HepG2 (cell line): Measurements from ENCODE around the gene RBX1. TPM values are rescaled to one million over a fixed set of nuclear protein-coding genes. Genes with fewer than 3 reads are reported as not detected.

Experiments used
- KLF9 ChIP-seq: IDR thresholded peaks from 2 replicates; pipeline ENCODE4 v1.6.1; 2016; ENCODE audit warnings: low read depth
- RBFOX2 ChIP-seq: fragments of 200-400 bp; formaldehyde crosslinking; IDR thresholded peaks from 2 replicates; pipeline ENCODE4 v1.6.1; 2017; ENCODE audit warnings: low read depth, mild to moderate bottlenecking, low read length
- TBX3 ChIP-seq: fragments of 450-650 bp; IDR thresholded peaks from 2 replicates; pipeline ENCODE4 v1.6.1; 2017; ENCODE audit warnings: antibody characterized with exemption, mild to moderate bottlenecking, inconsistent platforms, borderline replicate concordance
- USF2 ChIP-seq, 2 experiments: sonication (generic) in 1 of 2; formaldehyde crosslinking in 1 of 2; IDR thresholded peaks; 2 replicates each; pipeline versions ENCODE4 v1.5.1 to v1.6.1; 2011 to 2020; ENCODE audit warnings: borderline replicate concordance in 1 of 2, low read depth in 1 of 2, low read length in 1 of 2, mild to moderate bottlenecking in 1 of 2, missing genetic modification reagents in 1 of 2, moderate library complexity in 1 of 2
- ZIK1 ChIP-seq: sonication (generic); formaldehyde crosslinking; IDR thresholded peaks from 2 replicates; pipeline ENCODE4 v1.5.0; 2020; ENCODE audit warnings: mild to moderate bottlenecking, low read depth, missing genetic modification reagents, borderline replicate concordance
- ZNF10 ChIP-seq: sonication (generic); formaldehyde crosslinking; IDR thresholded peaks from 2 replicates; pipeline ENCODE4 v1.4.0; 2020; ENCODE audit warnings: mild to moderate bottlenecking, low read depth, missing genetic modification reagents, borderline replicate concordance
- ZNF350 ChIP-seq: sonication (generic); formaldehyde crosslinking; IDR thresholded peaks from 2 replicates; pipeline ENCODE4 v1.4.0; 2020; ENCODE audit warnings: mild to moderate bottlenecking, low read depth, missing genetic modification reagents, borderline replicate concordance
- ZNF562 ChIP-seq: sonication (generic); formaldehyde crosslinking; IDR thresholded peaks from 2 replicates; pipeline ENCODE4 v1.8.0; 2022; ENCODE audit warnings: missing genetic modification reagents, borderline replicate concordance
- ZNF713 ChIP-seq: sonication (generic); formaldehyde crosslinking; IDR thresholded peaks from 2 replicates; pipeline ENCODE4 v1.4.0; 2020; ENCODE audit warnings: mild to moderate bottlenecking, missing genetic modification reagents
- ZNF784 ChIP-seq: sonication (generic); formaldehyde crosslinking; IDR thresholded peaks from 2 replicates; pipeline ENCODE4 v1.5.1; 2020; ENCODE audit warnings: missing genetic modification reagents, mild to moderate bottlenecking, borderline replicate concordance
- ZNF879 ChIP-seq: sonication (generic); formaldehyde crosslinking; IDR thresholded peaks from 2 replicates; pipeline ENCODE4 v1.8.1; 2023; ENCODE audit warnings: missing genetic modification reagents
- polyA plus RNA-seq, 8 experiments: library from polyadenylated mRNA; depleted of rRNA in 3 of 8; stranded (reverse) in 7 of 8; unstranded in 1 of 8; fragments of >200 nt; fragmentation: Illumina TruSeq in 4 of 8; extraction: Trizol in 4 of 8; gene quantifications; 2 replicates each; pipeline versions ENCODE4 v1.2.1 to v1.2.3, GENCODE V29; 2011 to 2016; ENCODE audit warnings: low read depth in 4 of 8, missing spikeins in 1 of 8, mixed read lengths in 1 of 8; ENCODE audit not compliant: insufficient read depth in 1 of 8
- total RNA-seq, 5 experiments: library from RNA; depleted of rRNA; stranded (reverse); fragments of >200 nt; fragmentation: Illumina TruSeq; extraction: Trizol; gene quantifications; 2 replicates each; pipeline ENCODE4 v1.2.3, GENCODE V29; 2016; ENCODE audit warnings: low read depth in 1 of 5
- TF ChIP-seq, protein P1 (sequence below): sonication (generic); formaldehyde crosslinking; IDR thresholded peaks from 2 replicates; pipeline ENCODE4 v1.8.1; 2023; ENCODE audit warnings: missing genetic modification reagents, inconsistent platforms, borderline replicate concordance
- TF ChIP-seq, protein P2 (sequence below): IDR thresholded peaks from 2 replicates; pipeline ENCODE4 v1.6.1; 2016; ENCODE audit warnings: control low read depth
- TF ChIP-seq, protein P3 (sequence below): sonication (generic); formaldehyde crosslinking; IDR thresholded peaks from 2 replicates; pipeline ENCODE4 v1.9.0; 2021; ENCODE audit warnings: missing genetic modification reagents, mild to moderate bottlenecking, borderline replicate concordance
- TF ChIP-seq, protein P4 (sequence below): sonication (generic); formaldehyde crosslinking; IDR thresholded peaks from 2 replicates; pipeline ENCODE4 v1.5.0; 2020; ENCODE audit warnings: mild to moderate bottlenecking, low read depth, missing genetic modification reagents, borderline replicate concordance
- TF ChIP-seq, protein P5 (sequence below): sonication (generic); formaldehyde crosslinking; IDR thresholded peaks from 2 replicates; pipeline ENCODE4 v1.5.1; 2020; ENCODE audit warnings: missing genetic modification reagents, mild to moderate bottlenecking, borderline replicate concordance

The RBX1 gene
- total and polyA plus RNA-seq, 2 of the 13 experiments (the other 11 are each of a cell fraction or from before 2014, with no cell fraction given), result 84.9 to 90.2 TPM

DNA sequence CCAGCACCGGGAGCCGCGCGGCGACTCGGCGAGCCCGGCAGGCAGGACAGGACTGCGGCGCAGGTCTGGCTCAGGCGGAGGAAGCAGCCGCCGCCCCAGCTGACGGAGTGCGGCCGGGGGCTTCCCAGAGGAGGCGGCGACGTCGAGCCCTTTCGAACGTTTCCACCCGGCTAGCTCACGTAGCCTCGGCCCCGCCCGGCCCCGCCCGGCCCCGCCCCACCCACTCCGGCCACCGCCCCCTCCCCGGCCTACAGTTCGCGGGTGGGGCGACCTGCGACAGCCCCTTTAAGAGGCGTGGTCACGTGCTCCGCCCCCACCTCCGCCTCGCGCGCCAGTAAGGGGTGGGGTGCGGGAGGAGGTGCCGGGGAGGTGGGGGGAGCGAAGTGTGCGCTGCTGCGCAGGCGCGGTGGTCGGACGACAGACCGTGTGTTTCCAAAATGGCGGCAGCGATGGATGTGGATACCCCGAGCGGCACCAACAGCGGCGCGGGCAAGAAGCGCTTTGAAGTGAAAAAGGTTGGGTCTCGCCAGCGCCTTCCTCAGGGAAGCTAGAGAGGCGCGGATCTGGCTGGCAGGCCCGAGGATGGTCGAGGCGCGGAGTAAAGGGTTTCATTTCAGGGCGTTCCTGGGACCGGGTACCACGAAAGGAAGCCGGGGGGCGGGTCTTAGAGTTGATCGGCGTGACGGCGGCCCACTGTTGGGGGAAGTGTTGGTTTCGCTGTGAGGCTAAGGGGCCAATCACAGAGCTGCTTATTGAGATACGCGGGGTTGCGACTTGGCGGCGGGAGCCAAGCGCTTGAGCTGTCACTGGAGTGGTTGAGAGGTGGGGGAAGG lies at the start of gene RBX1 (continued):
- TF ChIP-seq, protein P1, sequence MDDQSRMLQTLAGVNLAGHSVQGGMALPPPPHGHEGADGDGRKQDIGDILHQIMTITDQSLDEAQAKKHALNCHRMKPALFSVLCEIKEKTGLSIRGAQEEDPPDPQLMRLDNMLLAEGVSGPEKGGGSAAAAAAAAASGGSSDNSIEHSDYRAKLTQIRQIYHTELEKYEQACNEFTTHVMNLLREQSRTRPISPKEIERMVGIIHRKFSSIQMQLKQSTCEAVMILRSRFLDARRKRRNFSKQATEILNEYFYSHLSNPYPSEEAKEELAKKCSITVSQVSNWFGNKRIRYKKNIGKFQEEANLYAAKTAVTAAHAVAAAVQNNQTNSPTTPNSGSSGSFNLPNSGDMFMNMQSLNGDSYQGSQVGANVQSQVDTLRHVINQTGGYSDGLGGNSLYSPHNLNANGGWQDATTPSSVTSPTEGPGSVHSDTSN (CRISPR knock-in tag), result no peak
- TF ChIP-seq, protein P2, sequence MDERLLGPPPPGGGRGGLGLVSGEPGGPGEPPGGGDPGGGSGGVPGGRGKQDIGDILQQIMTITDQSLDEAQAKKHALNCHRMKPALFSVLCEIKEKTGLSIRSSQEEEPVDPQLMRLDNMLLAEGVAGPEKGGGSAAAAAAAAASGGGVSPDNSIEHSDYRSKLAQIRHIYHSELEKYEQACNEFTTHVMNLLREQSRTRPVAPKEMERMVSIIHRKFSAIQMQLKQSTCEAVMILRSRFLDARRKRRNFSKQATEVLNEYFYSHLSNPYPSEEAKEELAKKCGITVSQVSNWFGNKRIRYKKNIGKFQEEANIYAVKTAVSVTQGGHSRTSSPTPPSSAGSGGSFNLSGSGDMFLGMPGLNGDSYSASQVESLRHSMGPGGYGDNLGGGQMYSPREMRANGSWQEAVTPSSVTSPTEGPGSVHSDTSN, result peak; percentile 92
- TF ChIP-seq, protein P3, sequence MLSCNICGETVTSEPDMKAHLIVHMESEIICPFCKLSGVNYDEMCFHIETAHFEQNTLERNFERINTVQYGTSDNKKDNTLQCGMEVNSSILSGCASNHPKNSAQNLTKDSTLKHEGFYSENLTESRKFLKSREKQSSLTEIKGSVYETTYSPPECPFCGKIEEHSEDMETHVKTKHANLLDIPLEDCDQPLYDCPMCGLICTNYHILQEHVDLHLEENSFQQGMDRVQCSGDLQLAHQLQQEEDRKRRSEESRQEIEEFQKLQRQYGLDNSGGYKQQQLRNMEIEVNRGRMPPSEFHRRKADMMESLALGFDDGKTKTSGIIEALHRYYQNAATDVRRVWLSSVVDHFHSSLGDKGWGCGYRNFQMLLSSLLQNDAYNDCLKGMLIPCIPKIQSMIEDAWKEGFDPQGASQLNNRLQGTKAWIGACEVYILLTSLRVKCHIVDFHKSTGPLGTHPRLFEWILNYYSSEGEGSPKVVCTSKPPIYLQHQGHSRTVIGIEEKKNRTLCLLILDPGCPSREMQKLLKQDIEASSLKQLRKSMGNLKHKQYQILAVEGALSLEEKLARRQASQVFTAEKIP (CRISPR knock-in tag), result no peak
- peak; percentile 62 for TF ChIP-seq USF2 (IDR thresholded peaks at IDR 0.05; ENCODE audit: low read depth, low read length)
- peak; percentile 75; the same call in 1 of the 2 replicates for TF ChIP-seq USF2 (CRISPR knock-in tag; IDR thresholded peaks at IDR 0.05; ENCODE audit: borderline replicate concordance)
- no peak for TF ChIP-seq ZNF10
- TF ChIP-seq, protein P4, sequence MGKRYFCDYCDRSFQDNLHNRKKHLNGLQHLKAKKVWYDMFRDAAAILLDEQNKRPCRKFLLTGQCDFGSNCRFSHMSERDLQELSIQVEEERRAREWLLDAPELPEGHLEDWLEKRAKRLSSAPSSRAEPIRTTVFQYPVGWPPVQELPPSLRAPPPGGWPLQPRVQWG (CRISPR knock-in tag), result no peak
- TF ChIP-seq ZNF350 (CRISPR knock-in tag), result peak; percentile 32; the same call in 1 of the 2 replicates
- no peak for TF ChIP-seq ZNF713
- TF ChIP-seq TBX3, result peak; percentile 75
- TF ChIP-seq ZNF562 (CRISPR knock-in tag), result no peak
- TF ChIP-seq ZNF879 (CRISPR knock-in tag), result no peak; the same call in 1 of the 2 replicates
- TF ChIP-seq, protein P5, sequence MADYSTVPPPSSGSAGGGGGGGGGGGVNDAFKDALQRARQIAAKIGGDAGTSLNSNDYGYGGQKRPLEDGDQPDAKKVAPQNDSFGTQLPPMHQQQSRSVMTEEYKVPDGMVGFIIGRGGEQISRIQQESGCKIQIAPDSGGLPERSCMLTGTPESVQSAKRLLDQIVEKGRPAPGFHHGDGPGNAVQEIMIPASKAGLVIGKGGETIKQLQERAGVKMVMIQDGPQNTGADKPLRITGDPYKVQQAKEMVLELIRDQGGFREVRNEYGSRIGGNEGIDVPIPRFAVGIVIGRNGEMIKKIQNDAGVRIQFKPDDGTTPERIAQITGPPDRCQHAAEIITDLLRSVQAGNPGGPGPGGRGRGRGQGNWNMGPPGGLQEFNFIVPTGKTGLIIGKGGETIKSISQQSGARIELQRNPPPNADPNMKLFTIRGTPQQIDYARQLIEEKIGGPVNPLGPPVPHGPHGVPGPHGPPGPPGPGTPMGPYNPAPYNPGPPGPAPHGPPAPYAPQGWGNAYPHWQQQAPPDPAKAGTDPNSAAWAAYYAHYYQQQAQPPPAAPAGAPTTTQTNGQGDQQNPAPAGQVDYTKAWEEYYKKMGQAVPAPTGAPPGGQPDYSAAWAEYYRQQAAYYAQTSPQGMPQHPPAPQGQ (CRISPR knock-in tag), result 0 out of 2 replicates have a peak, but pooled peaks have one; percentile 7
- no peak for TF ChIP-seq ZIK1 (CRISPR knock-in tag)
- peak; percentile 38; the same call in 1 of the 2 replicates for TF ChIP-seq ZNF784 (CRISPR knock-in tag)
- no peak for TF ChIP-seq KLF9 (CRISPR knock-in tag)
- peak; percentile 88 for TF ChIP-seq RBFOX2
